ENCODE results near the gene RPL10A.

- TF ChIP-seq RCOR1 (IDR thresholded peaks at IDR 0.05; ENCODE audit: low read length) (no peak), CTCF (IDR thresholded peaks at IDR 0.05) (no peak), POLR2AphosphoS5 (IDR thresholded peaks at IDR 0.05; ENCODE audit: low read depth, low read length) (no peak)
Measured at GRCh38 chr6:35463292-35463691, 4.9 kb upstream of the RPL10A start.

Measured in SK-N-SH (cell line).